ENCODE results near the gene INPP5A. TPM values are rescaled to one million over a fixed set of nuclear protein-coding genes. Genes with fewer than 3 reads are reported as not detected.

The INPP5A gene
- total RNA-seq, 1 donor from 2014 or later: 14.2 TPM

- peaks cover 6% of the 10 kb centered on the region for H3K9me3 Mint-ChIP-seq
- H3K4me1 Mint-ChIP-seq: peaks cover 4% of the 10 kb centered on the region
- peaks cover 6% of the 10 kb centered on the region for H3K36me3 Mint-ChIP-seq
Observed at GRCh38 chr10:132556994-132557441, 19.4 kb downstream of the INPP5A start.

DNA sequence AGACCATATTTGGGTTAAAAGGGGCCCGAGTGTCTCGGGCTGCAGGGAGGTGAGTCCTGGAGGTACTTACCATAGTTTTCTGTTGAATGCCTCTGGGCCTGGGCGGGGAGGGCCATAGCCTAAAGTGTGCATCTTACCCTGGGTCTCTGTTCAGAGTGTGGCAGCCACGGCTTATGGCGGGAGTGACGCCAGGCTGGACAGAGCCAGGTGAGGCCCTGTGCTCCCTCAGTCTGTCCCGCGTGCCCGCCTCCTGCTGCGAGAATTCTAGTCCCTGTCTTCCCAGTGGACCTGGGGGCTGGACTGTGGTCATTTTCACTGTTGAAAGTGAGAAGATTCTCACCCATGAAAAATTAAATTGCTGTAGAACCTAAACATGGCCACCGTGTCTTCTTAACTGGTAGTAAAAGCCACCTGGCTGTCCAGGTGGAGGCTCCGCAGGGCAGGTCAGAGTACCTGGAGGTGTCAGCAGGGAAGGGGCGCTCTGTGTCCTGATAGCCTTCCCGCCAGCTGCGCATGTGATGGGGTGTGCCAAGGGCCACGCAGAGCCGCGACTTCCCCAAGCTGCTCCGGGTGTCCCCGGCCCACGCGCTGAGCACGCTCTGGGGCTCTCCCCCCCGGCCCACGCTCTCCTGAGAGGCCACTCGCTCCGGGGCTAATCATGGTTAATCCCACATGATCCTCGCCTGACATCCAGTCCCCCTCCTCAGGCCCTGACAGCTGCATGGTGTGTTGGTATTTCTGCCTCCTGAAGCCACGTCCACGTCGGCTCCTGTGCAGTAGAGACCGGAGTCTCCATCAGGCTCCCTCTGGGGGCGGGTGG, 20.3 kb downstream of the INPP5A start:
- H3K4me1 Mint-ChIP-seq: peaks cover 4% of the 10 kb centered on the region
- no peaks in the 10 kb centered on the region for H3K27me3 Mint-ChIP-seq (ENCODE audit: insufficient read depth, low read depth)
- no peaks in the 10 kb centered on the region for H3K4me1 ChIP-seq
- no peaks in the 10 kb centered on the region for H3F3A ChIP-seq (ENCODE audit: low read depth)
- no peaks in the 10 kb centered on the region for H3K27me3 ChIP-seq
- H3K9me3 Mint-ChIP-seq: peaks cover 6% of the 10 kb centered on the region
- no peak for DNase-seq (ENCODE audit: low spot score)
- H3K9me3 ChIP-seq (ENCODE audit: low read depth): no peaks in the 10 kb centered on the region
- H3K9ac ChIP-seq: no peak overlapping the region
- H3K79me2 ChIP-seq (ENCODE audit: low read depth): peaks cover 14% of the 10 kb centered on the region
- no peak overlapping the region for H3K4me3 ChIP-seq
- H3K36me3 Mint-ChIP-seq: peaks cover 6% of the 10 kb centered on the region
- no peak for TF ChIP-seq CTCF (IDR thresholded peaks at IDR 0.05)
- no peak for TF ChIP-seq EZH2phosphoT487 (IDR thresholded peaks at IDR 0.05)
- TF ChIP-seq EZH2 (IDR thresholded peaks at IDR 0.05): no peak
- no peak overlapping the region for H3K4me2 ChIP-seq
- H3K27ac ChIP-seq: no peak overlapping the region
- no peaks in the 10 kb centered on the region for H3K36me3 ChIP-seq
- no peak overlapping the region for H3K27ac Mint-ChIP-seq
- H3K4me3 Mint-ChIP-seq: no peak overlapping the region
- H4K20me1 ChIP-seq (ENCODE audit: low read depth): peaks cover 22% of the 10 kb centered on the region
- no peak overlapping the region for H2AFZ ChIP-seq (replicated peaks)

More at GRCh38 chr10:132556994-132557441, 19.4 kb downstream of the INPP5A start:
- Histone ChIP-seq H3K4me1 (no peaks in the 10 kb centered on the region), H3K27me3 (no peaks in the 10 kb centered on the region), H3K79me2 (ENCODE audit: low read depth) (peaks cover 14% of the 10 kb centered on the region), H4K20me1 (ENCODE audit: low read depth) (peaks cover 22% of the 10 kb centered on the region), H3K27ac (no peak overlapping the region), H3K4me3 (no peak overlapping the region), H3K4me2 (no peak overlapping the region), H3K36me3 (no peaks in the 10 kb centered on the region), H2AFZ (replicated peaks) (no peak overlapping the region), H3F3A (ENCODE audit: low read depth) (no peaks in the 10 kb centered on the region), H3K9me3 (ENCODE audit: low read depth) (no peaks in the 10 kb centered on the region), H3K9ac (no peak overlapping the region)
- peak overlapping the region; percentile 35 for H3K27ac Mint-ChIP-seq
- H3K27me3 Mint-ChIP-seq (ENCODE audit: insufficient read depth, low read depth): no peaks in the 10 kb centered on the region
- no peak overlapping the region for H3K4me3 Mint-ChIP-seq
- TF ChIP-seq EZH2phosphoT487 (IDR thresholded peaks at IDR 0.05) (no peak), EZH2 (IDR thresholded peaks at IDR 0.05) (no peak), CTCF (IDR thresholded peaks at IDR 0.05) (no peak)
- no peak for DNase-seq (ENCODE audit: low spot score)

GRCh38 chr10:132558516-132559413, 21.2 kb downstream of the INPP5A start:
- no peak overlapping the region for H3K9ac ChIP-seq
- H4K20me1 ChIP-seq (ENCODE audit: low read depth): peaks cover 22% of the 10 kb centered on the region
- no peak overlapping the region for H3K27ac ChIP-seq
- Mint-ChIP-seq H3K27me3 (ENCODE audit: insufficient read depth, low read depth) (no peaks in the 10 kb centered on the region), H3K9me3 (peaks cover 10% of the 10 kb centered on the region), H3K36me3 (peaks cover 9% of the 10 kb centered on the region), H3K27ac (peak overlapping the region; percentile 89), H3K4me1 (peaks cover 6% of the 10 kb centered on the region), H3K4me3 (no peak overlapping the region)
- H2AFZ ChIP-seq (replicated peaks): no peak overlapping the region
- H3F3A ChIP-seq (ENCODE audit: low read depth): no peaks in the 10 kb centered on the region
- DNase-seq (ENCODE audit: low spot score): no peak
- no peaks in the 10 kb centered on the region for H3K27me3 ChIP-seq
- no peak overlapping the region for H3K4me3 ChIP-seq
- no peak overlapping the region for H3K4me2 ChIP-seq
- H3K9me3 ChIP-seq (ENCODE audit: low read depth): no peaks in the 10 kb centered on the region
- TF ChIP-seq EZH2 (IDR thresholded peaks at IDR 0.05) (no peak), EZH2phosphoT487 (IDR thresholded peaks at IDR 0.05) (no peak), CTCF (IDR thresholded peaks at IDR 0.05) (no peak)
- no peaks in the 10 kb centered on the region for H3K36me3 ChIP-seq
- H3K79me2 ChIP-seq (ENCODE audit: low read depth): peaks cover 13% of the 10 kb centered on the region
- H3K4me1 ChIP-seq: no peaks in the 10 kb centered on the region
